ENCODE data around the gene BBIP1.
A peak's percentile ranks its signal among the peaks of the same experiment; 100 is the strongest.

BBIP1 gene

DNA sequence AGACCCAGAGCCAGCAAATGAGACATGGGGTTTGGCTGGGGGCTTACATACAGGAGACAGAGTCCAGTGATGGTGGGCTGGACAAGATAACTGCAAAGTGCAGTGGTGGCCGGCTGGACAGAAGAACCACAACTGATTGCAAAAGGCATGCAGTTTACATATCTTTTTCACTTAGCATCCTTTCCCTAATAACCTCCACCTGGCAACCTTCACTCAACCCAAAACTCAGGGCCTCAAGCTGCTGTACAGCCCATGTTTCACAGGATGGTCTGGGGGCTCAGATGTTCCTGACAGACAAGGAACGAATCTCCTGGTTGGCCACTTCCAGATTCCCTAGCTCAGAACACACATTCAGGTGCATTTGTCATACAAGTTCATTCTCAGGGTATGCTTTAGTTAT, 55.0 kb downstream of the BBIP1 start:
- Mint-ChIP-seq H3K27me3 (no peaks in the 10 kb centered on the region), H3K36me3 (no peaks in the 10 kb centered on the region), H3K27ac (peak overlapping the region; percentile 93), H3K9me3 (no peaks in the 10 kb centered on the region), H3K4me1 (peaks cover 87% of the 10 kb centered on the region), H3K4me3 (no peak overlapping the region)
- ATAC-seq: no peak

DNA sequence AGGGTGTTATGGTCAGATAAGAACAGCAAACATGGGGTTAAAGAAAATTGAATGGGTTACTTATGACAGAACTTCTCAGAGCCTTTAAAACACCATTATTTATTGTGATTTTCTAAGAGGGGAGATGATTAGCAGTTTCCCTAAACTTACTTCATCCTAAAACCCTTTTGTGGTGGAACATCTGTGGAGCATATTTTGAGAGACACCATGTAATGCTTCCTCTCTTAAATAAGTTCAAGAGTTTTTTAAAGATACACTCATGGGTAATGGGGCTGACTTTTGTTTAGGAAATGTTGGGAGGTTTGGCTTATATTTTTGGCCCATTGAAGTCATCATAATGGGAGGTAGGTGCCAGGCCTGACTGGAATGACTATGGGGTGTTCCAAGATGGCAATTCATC, 55.6 kb downstream of the BBIP1 start:
- H3K36me3 Mint-ChIP-seq: no peaks in the 10 kb centered on the region
- H3K9me3 Mint-ChIP-seq: no peaks in the 10 kb centered on the region
- H3K27ac Mint-ChIP-seq: peak overlapping the region; percentile 93
- H3K4me1 Mint-ChIP-seq: peaks cover 87% of the 10 kb centered on the region
- H3K4me3 Mint-ChIP-seq: no peak overlapping the region
- H3K27me3 Mint-ChIP-seq: no peaks in the 10 kb centered on the region
- no peak for ATAC-seq

DNA sequence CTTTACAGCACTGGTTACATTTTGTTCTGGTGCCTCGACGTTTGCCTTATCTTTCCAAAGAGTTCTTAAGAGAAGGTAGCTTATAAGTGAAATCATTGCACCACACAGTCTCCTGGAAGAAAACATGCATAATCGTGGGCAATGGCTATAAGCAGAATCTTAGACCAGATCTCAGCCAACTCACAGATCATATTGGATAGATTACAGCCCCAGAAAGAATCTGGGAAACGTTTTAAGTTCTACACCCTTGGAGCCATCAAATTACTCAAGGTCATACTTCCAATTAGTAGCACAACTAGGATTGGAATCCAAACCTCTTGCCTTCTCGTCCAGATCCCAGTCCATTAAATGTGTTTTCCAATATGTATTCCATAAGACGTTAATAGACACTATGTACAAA, 56.0 kb downstream of the BBIP1 start:
- ATAC-seq: no peak
- Mint-ChIP-seq H3K9me3 (no peaks in the 10 kb centered on the region), H3K4me1 (peaks cover 87% of the 10 kb centered on the region), H3K36me3 (no peaks in the 10 kb centered on the region), H3K27me3 (no peaks in the 10 kb centered on the region), H3K27ac (peak overlapping the region; percentile 93), H3K4me3 (no peak overlapping the region)

DNA sequence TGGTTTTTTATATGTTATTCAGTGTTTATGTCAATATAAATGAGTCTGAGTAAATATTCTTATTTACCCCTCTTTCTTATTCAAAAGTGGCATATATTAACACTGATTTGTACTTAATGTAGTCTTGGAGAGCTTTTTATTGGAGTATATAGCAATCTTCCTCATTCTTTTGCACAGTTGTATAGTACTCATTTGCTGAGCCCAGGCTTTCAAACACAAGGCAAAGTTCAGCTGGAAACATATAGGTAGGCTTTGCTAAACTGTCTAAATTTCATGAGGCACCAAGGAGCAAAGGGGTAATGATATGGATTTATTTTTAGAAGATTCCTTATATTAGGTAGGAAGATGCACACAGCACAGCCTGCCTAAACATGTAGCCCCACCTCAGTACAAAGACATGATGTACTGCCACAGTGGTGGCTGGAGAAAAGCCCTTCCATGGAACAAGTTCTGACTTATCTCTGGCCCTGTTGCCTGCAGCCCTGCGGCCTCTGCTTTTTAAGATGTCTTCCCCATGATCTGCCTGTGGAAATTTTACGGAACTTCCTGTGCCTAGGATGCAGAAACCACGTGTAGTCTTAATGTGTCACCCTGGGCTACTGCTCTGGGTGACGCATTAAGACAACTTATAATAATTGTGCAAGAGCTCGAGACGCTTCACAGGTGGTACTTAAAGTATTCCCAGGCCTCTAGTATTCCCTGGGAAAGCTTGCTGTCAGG, 56.9 kb downstream of the BBIP1 start:
- peak overlapping the region; percentile 93 for H3K27ac Mint-ChIP-seq
- peaks cover 87% of the 10 kb centered on the region for H3K4me1 Mint-ChIP-seq
- no peak overlapping the region for H3K4me3 Mint-ChIP-seq
- no peaks in the 10 kb centered on the region for H3K9me3 Mint-ChIP-seq
- ATAC-seq: no peak
- H3K27me3 Mint-ChIP-seq: no peaks in the 10 kb centered on the region
- H3K36me3 Mint-ChIP-seq: no peaks in the 10 kb centered on the region

DNA sequence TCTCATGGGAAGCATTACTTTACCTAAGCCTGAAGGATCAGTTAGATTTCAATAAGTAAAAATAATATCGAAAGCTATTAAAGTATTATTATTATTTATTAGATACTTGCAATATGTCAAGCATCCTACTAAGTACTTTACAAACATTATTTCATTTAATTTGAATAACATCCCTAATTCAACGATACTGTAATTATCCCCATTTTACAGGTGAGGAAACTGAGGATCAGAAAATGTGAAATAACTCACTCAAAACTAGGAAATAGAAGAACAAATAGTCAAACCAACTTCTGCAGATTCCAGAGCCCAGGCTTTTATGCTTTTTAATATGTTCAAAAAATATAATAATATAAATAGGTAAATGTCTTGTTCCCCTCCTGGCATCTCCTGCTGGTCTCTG, 57.5 kb downstream of the BBIP1 start:
- no peak overlapping the region for H3K4me3 Mint-ChIP-seq
- H3K27ac Mint-ChIP-seq: peak overlapping the region; percentile 93
- H3K36me3 Mint-ChIP-seq: no peaks in the 10 kb centered on the region
- no peak for ATAC-seq
- no peaks in the 10 kb centered on the region for H3K9me3 Mint-ChIP-seq
- H3K27me3 Mint-ChIP-seq: no peaks in the 10 kb centered on the region
- H3K4me1 Mint-ChIP-seq: peaks cover 80% of the 10 kb centered on the region

DNA sequence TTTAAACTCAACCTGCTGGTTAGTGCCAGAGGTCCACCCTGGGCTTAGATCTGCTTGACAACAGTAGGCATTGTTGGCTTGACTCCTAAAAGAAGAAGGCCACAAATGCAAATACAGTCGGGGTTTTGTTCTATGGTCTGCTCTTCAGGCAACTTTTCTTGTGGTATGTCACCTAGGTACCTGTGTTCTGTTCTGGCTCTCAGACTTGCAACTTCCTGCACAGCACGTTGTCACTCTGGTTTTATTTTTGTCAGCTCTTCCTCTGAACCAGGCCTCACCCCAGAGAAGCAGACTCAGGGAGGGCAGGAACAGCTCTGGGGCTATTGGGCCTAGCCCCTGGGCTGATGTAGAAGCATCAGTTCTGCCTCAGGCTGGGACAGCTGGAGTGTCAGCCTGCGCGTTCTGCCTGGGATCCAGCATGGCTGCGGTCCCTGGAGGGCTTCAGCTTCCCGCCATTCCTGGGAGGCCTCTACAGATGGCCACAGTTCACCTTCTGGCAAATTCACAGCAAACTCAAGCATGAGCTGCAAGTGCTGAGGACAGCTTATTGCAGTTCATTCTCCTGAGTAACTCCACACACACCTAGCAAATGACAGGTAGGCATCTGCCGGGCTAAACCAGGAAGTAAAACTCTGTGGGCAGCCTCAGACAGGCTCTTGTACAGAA, 58.3 kb downstream of the BBIP1 start:
- ATAC-seq: peak; percentile 79
- no peaks in the 10 kb centered on the region for H3K27me3 Mint-ChIP-seq
- H3K4me1 Mint-ChIP-seq: peaks cover 73% of the 10 kb centered on the region
- peak overlapping the region; percentile 8 for H3K4me3 Mint-ChIP-seq
- no peaks in the 10 kb centered on the region for H3K9me3 Mint-ChIP-seq
- peak overlapping the region; percentile 93 for H3K27ac Mint-ChIP-seq
- H3K36me3 Mint-ChIP-seq: no peaks in the 10 kb centered on the region

DNA sequence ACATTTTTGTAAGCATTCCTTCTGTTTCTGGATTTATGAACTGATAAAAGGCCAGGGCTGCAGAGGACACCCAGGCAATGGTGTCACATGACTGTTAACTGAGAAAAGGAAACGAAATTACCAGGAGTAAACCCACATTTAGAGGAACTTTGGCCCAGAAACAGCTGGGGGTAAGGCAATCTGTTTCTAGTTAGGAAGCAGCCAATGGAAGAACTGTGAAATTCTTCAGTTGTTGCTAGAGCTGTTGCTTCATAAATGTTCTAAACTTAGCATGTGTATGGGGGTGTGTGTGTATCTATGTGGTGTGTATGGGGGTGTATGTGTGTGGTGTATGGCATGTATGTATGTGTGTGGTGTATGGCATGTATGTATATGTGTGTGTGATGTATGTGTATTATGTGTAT, 59.0 kb downstream of the BBIP1 start:
- H3K4me3 Mint-ChIP-seq: no peak overlapping the region

DNA sequence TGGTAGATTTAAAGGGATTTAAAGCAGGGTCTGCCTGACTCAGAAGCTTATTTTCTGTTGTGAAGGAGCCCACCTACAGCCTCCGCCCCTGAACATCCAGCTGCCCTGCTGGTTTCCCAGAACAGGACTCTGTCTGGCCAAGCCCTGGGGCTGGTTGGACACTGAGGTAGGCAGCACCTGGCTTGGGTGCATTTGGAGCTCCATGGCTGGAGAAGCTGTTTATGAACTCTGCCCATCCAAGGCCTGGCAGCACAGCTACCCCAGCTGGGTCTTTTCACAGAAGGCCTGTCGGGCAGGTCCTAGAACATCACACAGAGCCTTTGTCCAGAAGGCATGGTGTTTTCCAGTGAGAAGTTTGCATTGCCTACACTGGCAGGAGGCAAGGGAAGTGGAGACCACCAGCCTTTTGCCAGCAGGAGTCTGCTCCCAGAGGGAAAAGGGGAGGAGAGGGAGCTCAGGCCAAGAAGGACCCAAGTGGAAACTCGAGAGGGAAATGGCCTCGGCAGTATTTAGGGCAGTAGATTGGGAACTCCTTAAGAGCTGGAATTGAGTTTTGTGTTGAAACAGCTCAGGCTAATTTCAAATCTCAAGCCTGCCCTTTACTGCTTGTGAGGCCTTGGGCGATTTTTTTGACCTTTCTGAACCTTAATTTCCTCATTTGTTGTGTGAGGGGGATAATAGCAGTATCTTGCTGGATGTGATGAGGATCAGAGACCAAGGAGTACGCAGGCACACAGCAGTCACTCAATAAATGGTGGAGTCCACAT, 59.6 kb downstream of the BBIP1 start:
- Mint-ChIP-seq H3K36me3 (no peaks in the 10 kb centered on the region), H3K27ac (peak overlapping the region; percentile 93), H3K9me3 (no peaks in the 10 kb centered on the region), H3K4me1 (peaks cover 60% of the 10 kb centered on the region), H3K4me3 (no peak overlapping the region), H3K27me3 (no peaks in the 10 kb centered on the region)
- no peak for ATAC-seq

More for the DNA sequence above, 59.0 kb downstream of the BBIP1 start:
- no peak for ATAC-seq
- H3K36me3 Mint-ChIP-seq: no peaks in the 10 kb centered on the region
- H3K4me1 Mint-ChIP-seq: peaks cover 65% of the 10 kb centered on the region
- no peaks in the 10 kb centered on the region for H3K9me3 Mint-ChIP-seq
- peak overlapping the region; percentile 93 for H3K27ac Mint-ChIP-seq
- H3K27me3 Mint-ChIP-seq: no peaks in the 10 kb centered on the region

DNA sequence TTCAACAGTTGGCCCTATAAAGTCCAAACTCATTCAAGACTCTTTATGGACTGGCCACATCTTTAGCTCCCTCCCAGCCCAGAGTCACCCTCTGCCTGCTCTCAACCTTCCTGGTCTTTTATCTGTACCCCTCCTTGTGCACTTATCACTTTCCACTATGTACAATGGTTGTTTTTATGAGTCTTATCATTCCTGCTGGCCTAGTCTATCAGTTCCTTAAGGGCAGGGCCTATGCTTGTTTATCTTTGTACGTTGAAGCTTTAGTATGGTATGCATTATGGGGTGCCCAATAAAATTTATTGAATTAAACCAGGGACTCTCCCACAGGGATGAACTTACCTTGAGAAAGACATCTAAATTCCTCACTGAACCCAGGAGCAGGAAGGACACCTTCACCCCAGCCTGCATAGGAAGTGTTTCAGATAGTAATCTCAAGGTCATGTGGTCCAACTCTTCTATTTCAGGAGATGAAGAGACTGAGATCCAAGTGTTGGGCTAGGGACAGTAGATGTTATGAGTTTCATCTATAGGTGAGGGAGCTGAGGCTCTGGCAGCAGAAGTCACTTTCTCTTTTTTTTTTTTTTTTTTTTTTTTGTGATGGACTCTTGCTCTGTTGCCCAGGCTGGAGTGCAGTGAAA, 60.6 kb downstream of the BBIP1 start:
- H3K4me3 Mint-ChIP-seq: no peak overlapping the region
- H3K27me3 Mint-ChIP-seq: no peaks in the 10 kb centered on the region
- no peaks in the 10 kb centered on the region for H3K36me3 Mint-ChIP-seq
- H3K27ac Mint-ChIP-seq: peak overlapping the region; percentile 63
- no peaks in the 10 kb centered on the region for H3K9me3 Mint-ChIP-seq
- no peak for ATAC-seq
- peaks cover 58% of the 10 kb centered on the region for H3K4me1 Mint-ChIP-seq

DNA sequence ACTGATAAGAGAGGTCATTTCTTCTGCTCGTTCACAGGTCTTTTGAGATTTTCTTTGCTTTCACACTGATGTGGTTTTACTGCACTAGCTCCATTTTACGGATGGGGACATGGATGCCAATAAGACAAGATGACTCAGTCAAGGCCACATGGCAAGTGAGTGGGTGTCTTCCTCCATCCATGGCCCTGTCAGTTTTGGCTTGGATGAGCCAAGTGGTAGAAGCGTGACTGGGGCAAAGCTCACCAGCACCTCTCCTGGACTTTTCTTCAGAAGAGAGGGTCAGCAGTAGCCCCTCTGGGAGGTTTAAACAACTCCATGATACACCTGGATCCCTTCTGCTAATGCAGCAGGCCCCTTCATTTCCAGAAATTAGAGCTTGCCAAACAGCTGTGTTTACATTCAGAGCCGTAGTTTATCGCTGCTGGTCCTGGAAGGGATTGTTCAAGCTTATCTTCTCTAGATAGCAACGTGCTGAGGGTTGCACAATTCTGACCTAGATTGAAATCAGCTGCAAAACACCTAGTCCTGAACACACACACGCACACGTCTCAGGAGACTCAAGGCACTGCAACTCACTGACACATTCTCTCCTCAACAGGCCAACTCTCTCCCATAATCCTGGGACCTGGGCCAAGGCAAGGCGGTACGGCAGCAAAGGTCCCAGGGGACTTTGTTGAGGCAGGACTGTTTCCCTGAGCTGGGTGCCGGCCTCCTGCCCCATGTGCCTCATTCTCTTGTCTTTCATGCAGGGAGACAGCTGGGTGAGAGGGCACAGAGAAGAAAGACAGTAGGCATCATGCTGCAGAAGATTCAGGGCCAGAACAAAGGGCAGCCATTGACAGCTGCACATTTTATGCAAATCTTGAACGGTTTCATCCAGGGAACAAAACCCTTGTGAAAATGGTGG, 61.5 kb downstream of the BBIP1 start:
- ATAC-seq: no peak
- H3K9me3 Mint-ChIP-seq: no peaks in the 10 kb centered on the region

DNA sequence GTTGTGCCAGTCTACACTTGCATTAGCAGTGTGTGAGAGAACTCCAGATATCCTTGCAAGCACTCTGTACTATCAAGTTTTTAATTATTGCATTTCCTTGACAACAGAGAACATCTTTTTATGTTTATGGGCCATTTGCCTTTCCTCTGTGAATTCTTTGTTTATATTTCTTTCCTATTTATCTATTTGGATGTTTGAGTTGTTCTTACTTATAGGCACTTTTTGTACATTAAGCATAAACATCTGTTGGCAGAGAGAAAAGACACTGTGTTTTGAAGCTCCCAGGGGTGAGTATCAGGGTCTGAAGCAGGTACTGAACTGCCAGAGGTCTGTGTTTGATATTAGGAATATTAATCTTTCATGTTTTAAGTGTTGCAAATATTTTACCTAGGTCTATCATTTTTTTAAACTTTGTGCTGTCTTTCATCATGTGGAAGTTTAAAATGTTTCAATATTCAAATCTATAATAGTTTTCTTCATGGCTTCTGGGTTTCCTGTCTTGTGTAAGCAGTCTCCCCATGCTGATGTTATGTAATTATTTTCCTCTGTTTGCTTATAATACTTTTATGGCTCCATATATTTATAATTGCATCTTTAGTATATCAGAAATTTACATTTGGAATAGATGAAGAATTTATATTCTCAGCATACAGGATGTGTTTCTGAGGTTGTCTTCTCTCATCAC, 64.9 kb downstream of the BBIP1 start:
- ATAC-seq: no peak
- Mint-ChIP-seq H3K4me1 (peaks cover 60% of the 10 kb centered on the region), H3K36me3 (no peaks in the 10 kb centered on the region), H3K27ac (no peak overlapping the region), H3K4me3 (no peak overlapping the region), H3K27me3 (no peaks in the 10 kb centered on the region), H3K9me3 (no peaks in the 10 kb centered on the region)

More for the DNA sequence above, 61.5 kb downstream of the BBIP1 start:
- Mint-ChIP-seq H3K4me3 (peak overlapping the region; percentile 25), H3K36me3 (no peaks in the 10 kb centered on the region), H3K27ac (peak overlapping the region; percentile 63), H3K4me1 (peaks cover 61% of the 10 kb centered on the region), H3K27me3 (no peaks in the 10 kb centered on the region)

DNA sequence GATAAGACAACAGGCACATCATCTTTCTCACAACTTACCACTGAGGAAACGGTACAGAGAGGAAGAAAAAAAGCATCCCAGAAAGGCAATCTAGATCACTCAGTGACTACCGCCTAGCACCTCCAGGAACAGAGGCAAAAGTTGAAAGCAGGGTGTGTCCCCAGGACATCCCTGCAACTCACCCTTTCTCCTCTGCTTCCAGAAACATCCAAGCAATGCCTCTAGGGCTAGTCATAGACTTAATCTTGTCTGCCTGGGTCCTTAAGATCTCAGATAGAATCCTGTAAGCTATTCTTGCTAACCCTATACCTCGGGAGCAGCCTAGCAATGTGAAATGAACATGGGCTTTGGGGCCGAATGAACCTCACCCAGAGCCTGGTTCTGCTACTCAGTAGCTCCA, 66.0 kb downstream of the BBIP1 start:
- H3K9me3 Mint-ChIP-seq: no peaks in the 10 kb centered on the region
- no peak for ATAC-seq
- H3K27me3 Mint-ChIP-seq: no peaks in the 10 kb centered on the region
- no peak overlapping the region for H3K4me3 Mint-ChIP-seq
- no peaks in the 10 kb centered on the region for H3K36me3 Mint-ChIP-seq
- peaks cover 53% of the 10 kb centered on the region for H3K4me1 Mint-ChIP-seq
- peak overlapping the region; percentile 74 for H3K27ac Mint-ChIP-seq

DNA sequence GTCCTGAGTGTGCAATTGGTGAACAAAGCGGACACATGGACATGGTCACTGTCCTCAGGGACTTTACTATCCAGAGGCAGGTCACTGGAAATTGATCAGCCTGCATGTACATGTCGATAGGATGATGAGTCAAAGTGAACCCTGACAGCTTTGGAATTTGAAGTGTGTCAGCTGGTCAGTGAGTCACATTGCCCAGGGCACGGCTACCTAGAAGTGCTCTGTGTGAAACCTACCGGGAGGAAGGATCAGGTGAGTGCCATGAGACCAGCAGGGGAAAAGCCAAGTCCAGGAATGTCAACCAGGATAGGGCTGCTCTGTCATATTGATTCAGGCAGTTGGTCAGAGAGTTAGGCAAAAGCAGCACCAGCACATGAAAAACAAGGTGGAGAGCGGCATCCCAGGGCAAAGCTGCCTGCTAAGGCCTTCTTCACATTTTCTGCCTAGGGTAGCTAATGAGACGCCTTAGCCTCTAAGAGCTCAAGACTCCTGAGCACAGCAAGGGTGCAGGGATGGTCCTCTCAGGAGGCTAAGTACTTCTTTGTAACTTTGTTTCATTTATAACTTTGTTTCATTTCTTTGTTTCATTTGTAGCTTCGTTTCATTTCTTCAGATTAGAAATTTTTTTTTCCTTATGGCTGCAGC, 66.6 kb downstream of the BBIP1 start:
- Mint-ChIP-seq H3K36me3 (no peaks in the 10 kb centered on the region), H3K4me3 (no peak overlapping the region), H3K27ac (peak overlapping the region; percentile 74), H3K4me1 (peaks cover 53% of the 10 kb centered on the region), H3K9me3 (no peaks in the 10 kb centered on the region), H3K27me3 (no peaks in the 10 kb centered on the region)
- peak; percentile 47 for ATAC-seq

Data from stimulated activated memory B cell treated with anti-CD40 and anti-IgM and Interleukin-4, amounts not matched to agents 10 μg/mL and 1 μg/mL and 100 μg/mL, for 72 hours (primary cell).